Measurements from ENCODE around the gene MCTP2. TPM values are rescaled to one million over a fixed set of nuclear protein-coding genes. Genes with fewer than 3 reads are reported as not detected.

Gene MCTP2
- total RNA-seq, 2 donors from 2014 or later = 25.4 to 46.3 TPM

DNA sequence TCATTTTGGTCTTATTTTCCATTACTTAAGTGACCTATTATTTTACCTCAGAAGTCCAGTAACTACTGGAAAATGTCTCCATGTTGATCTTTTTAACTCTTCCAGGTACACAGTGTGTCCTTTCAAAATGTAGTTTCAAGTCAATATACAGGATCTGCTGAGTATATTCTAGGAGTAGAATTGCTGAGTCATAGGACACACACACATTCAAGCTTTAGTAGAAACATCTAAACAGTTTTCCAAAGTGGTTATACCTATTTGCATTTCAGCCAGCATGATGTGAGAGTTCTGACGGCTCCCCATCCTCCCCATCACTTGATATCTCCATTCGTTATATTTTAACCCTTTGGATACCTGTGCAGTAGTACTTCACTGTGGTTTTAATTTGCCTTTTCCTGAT, 271.9 kb downstream of the MCTP2 start:
- no peak for TF ChIP-seq POLR2A (IDR thresholded peaks at IDR 0.05)
- no peaks in the 10 kb centered on the region for H3K4me1 ChIP-seq (replicated peaks)
- H3K36me3 ChIP-seq = no peaks in the 10 kb centered on the region
- no peaks in the 10 kb centered on the region for H3K9me3 ChIP-seq
- no peaks in the 10 kb centered on the region for H3K27me3 ChIP-seq (replicated peaks; ENCODE audit: insufficient read depth)
- no peak overlapping the region for H3K27ac ChIP-seq
- no peak for DNase-seq (ENCODE audit: low spot score)
- intact Hi-C loops (cut with DNase I) = no loop called here
- 62% methylated on average over 2 of the region's 2 CpGs for WGBS
- H3K4me3 ChIP-seq = no peak overlapping the region

GRCh38 chr15:94509259-94509658, 277.9 kb downstream of the MCTP2 start:
- 74% methylated on average over 1 of the region's 1 CpG for WGBS
- no peaks in the 10 kb centered on the region for H3K27me3 ChIP-seq (replicated peaks; ENCODE audit: insufficient read depth)
- no peaks in the 10 kb centered on the region for H3K4me1 ChIP-seq (replicated peaks)
- no peak overlapping the region for H3K27ac ChIP-seq
- H3K36me3 ChIP-seq = no peaks in the 10 kb centered on the region
- no peak for DNase-seq (ENCODE audit: low spot score)
- intact Hi-C loops (cut with DNase I) = no loop called here
- H3K9me3 ChIP-seq = no peaks in the 10 kb centered on the region
- H3K4me3 ChIP-seq = no peak overlapping the region
- TF ChIP-seq POLR2AphosphoS5 (IDR thresholded peaks at IDR 0.05) (no peak), POLR2A (IDR thresholded peaks at IDR 0.05) (no peak)
- TF ChIP-seq, protein P1, sequence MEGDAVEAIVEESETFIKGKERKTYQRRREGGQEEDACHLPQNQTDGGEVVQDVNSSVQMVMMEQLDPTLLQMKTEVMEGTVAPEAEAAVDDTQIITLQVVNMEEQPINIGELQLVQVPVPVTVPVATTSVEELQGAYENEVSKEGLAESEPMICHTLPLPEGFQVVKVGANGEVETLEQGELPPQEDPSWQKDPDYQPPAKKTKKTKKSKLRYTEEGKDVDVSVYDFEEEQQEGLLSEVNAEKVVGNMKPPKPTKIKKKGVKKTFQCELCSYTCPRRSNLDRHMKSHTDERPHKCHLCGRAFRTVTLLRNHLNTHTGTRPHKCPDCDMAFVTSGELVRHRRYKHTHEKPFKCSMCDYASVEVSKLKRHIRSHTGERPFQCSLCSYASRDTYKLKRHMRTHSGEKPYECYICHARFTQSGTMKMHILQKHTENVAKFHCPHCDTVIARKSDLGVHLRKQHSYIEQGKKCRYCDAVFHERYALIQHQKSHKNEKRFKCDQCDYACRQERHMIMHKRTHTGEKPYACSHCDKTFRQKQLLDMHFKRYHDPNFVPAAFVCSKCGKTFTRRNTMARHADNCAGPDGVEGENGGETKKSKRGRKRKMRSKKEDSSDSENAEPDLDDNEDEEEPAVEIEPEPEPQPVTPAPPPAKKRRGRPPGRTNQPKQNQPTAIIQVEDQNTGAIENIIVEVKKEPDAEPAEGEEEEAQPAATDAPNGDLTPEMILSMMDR (IDR thresholded peaks at IDR 0.05) = no peak

GRCh38 chr15:94522125-94522524, 290.8 kb downstream of the MCTP2 start:
- WGBS = 78% methylated on average over 3 of the region's 3 CpGs
- H3K27me3 ChIP-seq (replicated peaks; ENCODE audit: insufficient read depth) = no peaks in the 10 kb centered on the region
- no peaks in the 10 kb centered on the region for H3K36me3 ChIP-seq
- DNase-seq (ENCODE audit: low spot score) = no peak
- intact Hi-C loops (cut with DNase I) = no loop called here
- H3K27ac ChIP-seq = no peak overlapping the region
- no peak for TF ChIP-seq POLR2AphosphoS5 (IDR thresholded peaks at IDR 0.05)
- TF ChIP-seq, protein P1 (IDR thresholded peaks at IDR 0.05) = no peak
- TF ChIP-seq POLR2A (IDR thresholded peaks at IDR 0.05) = no peak
- H3K4me3 ChIP-seq = no peak overlapping the region
- H3K9me3 ChIP-seq = no peaks in the 10 kb centered on the region
- H3K4me1 ChIP-seq (replicated peaks) = no peaks in the 10 kb centered on the region

DNA sequence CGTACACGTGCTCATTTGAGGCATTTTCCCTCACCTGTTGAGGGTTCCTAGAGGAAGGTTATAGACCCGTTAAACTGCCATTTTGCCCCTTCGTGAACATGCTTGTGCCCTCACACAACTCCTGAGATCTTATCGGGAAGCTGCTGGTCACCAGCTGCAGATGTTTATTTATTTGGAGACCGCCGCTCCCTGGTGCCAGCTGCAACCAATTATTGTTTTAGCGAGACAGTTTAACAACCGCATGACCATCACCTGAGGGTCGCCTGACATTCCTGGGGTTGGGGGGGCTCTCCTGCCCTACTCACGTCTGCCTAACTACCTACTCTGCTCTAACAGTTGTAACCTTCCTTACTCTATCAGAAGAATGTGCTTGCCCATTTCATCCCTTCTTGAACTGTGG, 292.5 kb downstream of the MCTP2 start:
- Histone ChIP-seq H3K9me3 (no peaks in the 10 kb centered on the region), H3K36me3 (no peaks in the 10 kb centered on the region), H3K4me3 (no peak overlapping the region), H3K27me3 (replicated peaks; ENCODE audit: insufficient read depth) (no peaks in the 10 kb centered on the region), H3K27ac (no peak overlapping the region), H3K4me1 (replicated peaks) (no peaks in the 10 kb centered on the region)
- no peak for DNase-seq (ENCODE audit: low spot score)
- TF ChIP-seq POLR2AphosphoS5 (IDR thresholded peaks at IDR 0.05) = no peak
- TF ChIP-seq, protein P1 (IDR thresholded peaks at IDR 0.05) = no peak
- no peak for TF ChIP-seq POLR2A (IDR thresholded peaks at IDR 0.05)
- WGBS = 32% methylated on average over 11 of the region's 11 CpGs
- intact Hi-C loops (cut with DNase I) = no loop called here

- no peak for DNase-seq (ENCODE audit: low spot score)
- WGBS = 81% methylated on average over 2 of the region's 2 CpGs
- Histone ChIP-seq H3K27ac (no peak overlapping the region), H3K27me3 (replicated peaks; ENCODE audit: insufficient read depth) (no peaks in the 10 kb centered on the region), H3K36me3 (no peaks in the 10 kb centered on the region), H3K4me3 (no peak overlapping the region), H3K9me3 (no peaks in the 10 kb centered on the region), H3K4me1 (replicated peaks) (no peaks in the 10 kb centered on the region)
- intact Hi-C loops (cut with DNase I) = no loop called here
- TF ChIP-seq, protein P1 (IDR thresholded peaks at IDR 0.05) = no peak
- no peak for TF ChIP-seq POLR2A (IDR thresholded peaks at IDR 0.05)
- no peak for TF ChIP-seq POLR2AphosphoS5 (IDR thresholded peaks at IDR 0.05)
Measured at GRCh38 chr15:94524565-94524964, 293.2 kb downstream of the MCTP2 start.
